Suprapubic skin (tissue), 3 donors: ENCODE data around the gene TMUB1.

Source experiments
- POLR2AphosphoS5 ChIP-seq, 3 donors: sonication (generic); formaldehyde crosslinking; IDR thresholded peaks; one replicate each; pipeline ENCODE4 v1.6.1; 2017; ENCODE audit warnings: antibody characterized with exemption in 3 of 3
- TF ChIP-seq, protein P1 (sequence below), 2 donors: fragments of 200-600 bp in 1 of 2; fragments of 450-650 bp in 1 of 2; sonication (generic) in 1 of 2; IDR thresholded peaks; one replicate each; pipeline ENCODE4 v1.5.1; 2016 to 2019; ENCODE audit warnings: antibody characterized with exemption in 2 of 2, mild to moderate bottlenecking in 1 of 2, moderate library complexity in 1 of 2

GRCh38 chr7:151119055-151119415, 35.7 kb upstream of the TMUB1 start:
- no peak for TF ChIP-seq POLR2AphosphoS5 (IDR thresholded peaks at IDR 0.05)
- TF ChIP-seq, protein P1, sequence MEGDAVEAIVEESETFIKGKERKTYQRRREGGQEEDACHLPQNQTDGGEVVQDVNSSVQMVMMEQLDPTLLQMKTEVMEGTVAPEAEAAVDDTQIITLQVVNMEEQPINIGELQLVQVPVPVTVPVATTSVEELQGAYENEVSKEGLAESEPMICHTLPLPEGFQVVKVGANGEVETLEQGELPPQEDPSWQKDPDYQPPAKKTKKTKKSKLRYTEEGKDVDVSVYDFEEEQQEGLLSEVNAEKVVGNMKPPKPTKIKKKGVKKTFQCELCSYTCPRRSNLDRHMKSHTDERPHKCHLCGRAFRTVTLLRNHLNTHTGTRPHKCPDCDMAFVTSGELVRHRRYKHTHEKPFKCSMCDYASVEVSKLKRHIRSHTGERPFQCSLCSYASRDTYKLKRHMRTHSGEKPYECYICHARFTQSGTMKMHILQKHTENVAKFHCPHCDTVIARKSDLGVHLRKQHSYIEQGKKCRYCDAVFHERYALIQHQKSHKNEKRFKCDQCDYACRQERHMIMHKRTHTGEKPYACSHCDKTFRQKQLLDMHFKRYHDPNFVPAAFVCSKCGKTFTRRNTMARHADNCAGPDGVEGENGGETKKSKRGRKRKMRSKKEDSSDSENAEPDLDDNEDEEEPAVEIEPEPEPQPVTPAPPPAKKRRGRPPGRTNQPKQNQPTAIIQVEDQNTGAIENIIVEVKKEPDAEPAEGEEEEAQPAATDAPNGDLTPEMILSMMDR (IDR thresholded peaks at IDR 0.05) = no peak
